MCF 10A (cell line): ENCODE measurements around the gene EMP2. TPM values are rescaled to one million over a fixed set of nuclear protein-coding genes. Genes with fewer than 3 reads are reported as not detected.

Experiments
- BruUV-seq: library from RNA; stranded (reverse); fragments of 400-500 nt; replicated peaks from 2 replicates; lab custom pipeline; 2021; lab: Mats Ljungman, UMichigan
- CTCF ChIA-PET: fragments of 300-600 bp; sonication (Branson Sonifier 250); formaldehyde crosslinking; extraction: SDS; loops from one replicate; lab custom pipeline; 2021; ENCODE audit warnings: antibody characterized with exemption, inconsistent platforms; lab: Yijun Ruan, JAX
- POLR2A ChIA-PET: fragments of 300-600, 350-650 bp; sonication (Branson Sonifier 250); formaldehyde crosslinking; extraction: SDS; loops from one replicate; lab custom pipeline; 2020; ENCODE audit warnings: antibody characterized with exemption, inconsistent platforms; lab: Yijun Ruan, JAX
- DNase-seq: peaks from one replicate; pipeline ENCODE4 v3.0.0-alpha.2; 2018; ENCODE audit not compliant: unreplicated experiment
- H3K27ac Mint-ChIP-seq: one replicate; pipeline ENCODE4 v1.8.0; 2022; ENCODE audit warnings: mild to moderate bottlenecking, low read depth, mixed read lengths; ENCODE audit not compliant: unreplicated experiment
- H3K27me3 Mint-ChIP-seq: one replicate; pipeline ENCODE4 v1.8.0; 2022; ENCODE audit warnings: mixed read lengths; ENCODE audit not compliant: insufficient read depth, unreplicated experiment
- H3K36me3 Mint-ChIP-seq: one replicate; pipeline ENCODE4 v1.8.0; 2022; ENCODE audit warnings: mild to moderate bottlenecking, moderate library complexity, mixed read lengths; ENCODE audit not compliant: insufficient read depth, unreplicated experiment
- H3K4me1 Mint-ChIP-seq: one replicate; pipeline ENCODE4 v1.8.0; 2022; ENCODE audit warnings: mixed read lengths; ENCODE audit not compliant: insufficient read depth, unreplicated experiment
- H3K4me3 Mint-ChIP-seq: one replicate; pipeline ENCODE4 v1.8.0; 2022; ENCODE audit warnings: mild to moderate bottlenecking, moderate library complexity, mixed read lengths; ENCODE audit not compliant: unreplicated experiment
- H3K9me3 Mint-ChIP-seq: one replicate; pipeline ENCODE4 v1.8.0; 2022; ENCODE audit warnings: mixed read lengths; ENCODE audit not compliant: unreplicated experiment
- CTCF ChIP-seq: fragments of 200-600 bp; IDR thresholded peaks from one replicate; pipeline ENCODE4 v1.8.0; 2022; ENCODE audit warnings: antibody characterized with exemption, mild to moderate bottlenecking; ENCODE audit not compliant: unreplicated experiment
- intact Hi-C: fragments of 100-400 bp; cut with micrococcal nuclease; formaldehyde crosslinking; loops from 2 replicates; pipeline ENCODE4 v1.14.1; 2022
- total RNA-seq: library from RNA; stranded (reverse); gene quantifications from 2 replicates; pipeline ENCODE4 v1.2.3, GENCODE V29; 2022

The EMP2 gene
- total RNA-seq, 1 experiment from 2014 or later = 4.8 TPM

- POLR2A ChIA-PET = no interaction called here
- CTCF ChIA-PET = interaction anchor here (0.7 kb wide), 1 partner anchor 67 kb away, joined by 3 read pairs; no protein-coding TSS in a partner anchor
- intact Hi-C loops = no loop called here
- no peaks in the 10 kb centered on the region for H3K36me3 Mint-ChIP-seq
- no peak for TF ChIP-seq CTCF
- no peaks in the 10 kb centered on the region for H3K27me3 Mint-ChIP-seq
- no peak for DNase-seq
- peaks cover 6% of the 10 kb centered on the region for H3K4me1 Mint-ChIP-seq
- no peak overlapping the region for H3K27ac Mint-ChIP-seq
- H3K4me3 Mint-ChIP-seq = no peak overlapping the region
- BruUV-seq = no TSS peak
- peaks cover 17% of the 10 kb centered on the region for H3K9me3 Mint-ChIP-seq
These were observed 90.3 kb downstream of the EMP2 start for GRCh38 chr16:10490141-10490540.

- BruUV-seq = no TSS peak
- no peaks in the 10 kb centered on the region for H3K27me3 Mint-ChIP-seq
- no peaks in the 10 kb centered on the region for H3K36me3 Mint-ChIP-seq
- ChIA-PET POLR2A (interaction anchor here (0.6 kb wide), 1 partner anchor 17 kb away, joined by 3 read pairs; no protein-coding TSS in a partner anchor), CTCF (interaction anchor here (0.7 to 1.1 kb wide), 2 partner anchors 58 to 229 kb away, joined by 3 read pairs; no protein-coding TSS in a partner anchor)
- peaks cover 8% of the 10 kb centered on the region for H3K9me3 Mint-ChIP-seq
- H3K4me3 Mint-ChIP-seq = no peak overlapping the region
- TF ChIP-seq CTCF = no peak
- no peak overlapping the region for H3K27ac Mint-ChIP-seq
- intact Hi-C loops = no loop called here
- peaks cover 6% of the 10 kb centered on the region for H3K4me1 Mint-ChIP-seq
- DNase-seq = no peak
These were observed 94.6 kb downstream of the EMP2 start for GRCh38 chr16:10485698-10486382.

GRCh38 chr16:10485159-10485558, 95.2 kb downstream of the EMP2 start:
- Mint-ChIP-seq H3K4me1 (peaks cover 6% of the 10 kb centered on the region), H3K27me3 (no peaks in the 10 kb centered on the region), H3K36me3 (peaks cover 4% of the 10 kb centered on the region), H3K9me3 (peaks cover 8% of the 10 kb centered on the region), H3K27ac (no peak overlapping the region), H3K4me3 (no peak overlapping the region)
- ChIA-PET CTCF (interaction anchor here (1.1 kb wide), 2 partner anchors 57 to 171 kb away, joined by 3 to 6 read pairs; no protein-coding TSS in a partner anchor), POLR2A (interaction anchor here (0.6 kb wide), 1 partner anchor 18 kb away, joined by 3 read pairs; no protein-coding TSS in a partner anchor)
- no peak for TF ChIP-seq CTCF
- intact Hi-C loops = no loop called here
- BruUV-seq = no TSS peak
- no peak for DNase-seq

- ChIA-PET POLR2A (interaction anchor here (0.7 kb wide), 1 partner anchor 185 kb away, joined by 3 read pairs; no protein-coding TSS in a partner anchor), CTCF (interaction anchor here (0.6 kb wide), 1 partner anchor 178 kb away, joined by 3 read pairs; no protein-coding TSS in a partner anchor)
- no peak for DNase-seq
- intact Hi-C loops = no loop called here
- no TSS peak for BruUV-seq
- H3K36me3 Mint-ChIP-seq = peaks cover 5% of the 10 kb centered on the region
- no peak for TF ChIP-seq CTCF
- H3K27me3 Mint-ChIP-seq = no peaks in the 10 kb centered on the region
- no peaks in the 10 kb centered on the region for H3K9me3 Mint-ChIP-seq
- H3K4me3 Mint-ChIP-seq = no peak overlapping the region
- no peaks in the 10 kb centered on the region for H3K4me1 Mint-ChIP-seq
- no peak overlapping the region for H3K27ac Mint-ChIP-seq
These were observed 100.2 kb downstream of the EMP2 start for GRCh38 chr16:10480151-10480550.
